HFFc6 (cell line): ENCODE results near the gene C2CD4D. TPM values are rescaled to one million over a fixed set of nuclear protein-coding genes. Genes with fewer than 3 reads are reported as not detected.
"Not testable (repeated sequence)": the region's sequence is repeated elsewhere in the genome, so short reads cannot be mapped to it uniquely, and the experiment has no call there.

Experiments used
- DNase-seq: peaks from one replicate; pipeline ENCODE4 v3.0.0-alpha.2; 2018
- H3K27ac Mint-ChIP-seq: 2 replicates; pipeline ENCODE4 v1.8.0; 2020; ENCODE audit warnings: mild to moderate bottlenecking, mixed read lengths
- H3K27me3 Mint-ChIP-seq: 2 replicates; pipeline ENCODE4 v1.8.0; 2021; ENCODE audit warnings: mild to moderate bottlenecking, moderate library complexity, mixed read lengths; ENCODE audit not compliant: insufficient read depth
- H3K36me3 Mint-ChIP-seq: 2 replicates; pipeline ENCODE4 v1.8.0; 2021; ENCODE audit warnings: low read depth, mixed read lengths
- H3K4me1 Mint-ChIP-seq: 2 replicates; pipeline ENCODE4 v1.8.0; 2020; ENCODE audit warnings: low read depth, mixed read lengths
- H3K4me3 Mint-ChIP-seq: 2 replicates; pipeline ENCODE4 v1.8.0; 2020; ENCODE audit warnings: mild to moderate bottlenecking, moderate library complexity, mixed read lengths
- H3K9me3 Mint-ChIP-seq: 2 replicates; pipeline ENCODE4 v1.8.0; 2020; ENCODE audit warnings: mild to moderate bottlenecking, mixed read lengths
- CTCF ChIP-seq: fragments of 200-600 bp; sonication (generic); IDR thresholded peaks from 2 replicates; pipeline ENCODE4 v1.5.0; 2021; ENCODE audit warnings: antibody characterized with exemption, mild to moderate bottlenecking
- total RNA-seq, 6 experiments: library from RNA; stranded (reverse); fragmentation: NEBNext Ultra II Directional; extraction: Animal tissue kit (Norgen Biotek cat#: 25700); gene quantifications; 2 replicates in 1 of 6; 3 replicates in 5 of 6; pipeline ENCODE4 v1.2.3, GENCODE V29; 2021

C2CD4D gene
- total RNA-seq, 6 experiments from 2014 or later = not detected

- TF ChIP-seq CTCF = no peak
- Mint-ChIP-seq H3K9me3 (no peaks in the 10 kb centered on the region), H3K27ac (no peak overlapping the region), H3K36me3 (no peaks in the 10 kb centered on the region), H3K4me1 (peaks cover 6% of the 10 kb centered on the region; the same call in 1 of the 2 replicates), H3K27me3 (no peaks in the 10 kb centered on the region; the same call in 1 of the 2 replicates), H3K4me3 (no peak overlapping the region)
- DNase-seq = no peak
Observed at GRCh38 chr1:151882466-151882865, 42.8 kb upstream of the C2CD4D start.

GRCh38 chr1:151881479-151881878, 41.9 kb upstream of the C2CD4D start:
- H3K27me3 Mint-ChIP-seq = no peaks in the 10 kb centered on the region; the same call in 1 of the 2 replicates
- H3K4me1 Mint-ChIP-seq = no peaks in the 10 kb centered on the region
- TF ChIP-seq CTCF = no peak
- H3K4me3 Mint-ChIP-seq = no peak overlapping the region
- H3K9me3 Mint-ChIP-seq = no peaks in the 10 kb centered on the region
- no peak overlapping the region for H3K27ac Mint-ChIP-seq
- DNase-seq = no peak
- 0 out of 2 replicates have a peak, but pooled peaks cover 4% of the 10 kb centered on the region for H3K36me3 Mint-ChIP-seq

- H3K27me3 Mint-ChIP-seq = peaks cover 2% of the 10 kb centered on the region
- H3K9me3 Mint-ChIP-seq = no peaks in the 10 kb centered on the region
- no peak overlapping the region for H3K27ac Mint-ChIP-seq
- H3K36me3 Mint-ChIP-seq = peaks cover 11% of the 10 kb centered on the region; the same call in 1 of the 2 replicates
- no peak for DNase-seq
- no peaks in the 10 kb centered on the region for H3K4me1 Mint-ChIP-seq
- TF ChIP-seq CTCF = no peak
- no peak overlapping the region for H3K4me3 Mint-ChIP-seq
Observed at GRCh38 chr1:151875419-151876097, 35.9 kb upstream of the C2CD4D start.

DNA sequence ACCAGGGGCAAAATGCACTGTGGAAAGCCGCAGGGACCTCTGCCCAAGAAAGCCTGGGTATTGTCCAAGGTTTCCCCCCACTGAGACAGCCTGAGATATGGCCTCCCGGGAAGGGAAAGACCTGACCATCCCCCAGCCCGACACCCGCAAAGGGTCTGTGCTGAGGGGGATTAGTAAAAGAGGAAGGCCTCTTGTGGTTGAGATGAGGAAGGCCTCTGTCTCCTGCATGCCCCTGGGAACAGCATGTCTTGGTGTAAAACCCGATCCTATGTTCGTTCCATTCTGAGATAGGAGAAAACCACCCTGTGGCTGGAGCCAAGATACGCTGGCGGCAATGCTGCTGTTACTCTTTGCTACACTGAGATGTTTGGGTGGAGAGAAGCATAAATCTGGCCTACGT, 33.2 kb upstream of the C2CD4D start:
- not testable (repeated sequence) for H3K9me3 Mint-ChIP-seq, H3K27ac Mint-ChIP-seq, H3K4me3 Mint-ChIP-seq, H3K27me3 Mint-ChIP-seq, DNase-seq, H3K4me1 Mint-ChIP-seq
- peaks cover 11% of the 10 kb centered on the region; the same call in 1 of the 2 replicates for H3K36me3 Mint-ChIP-seq

DNA sequence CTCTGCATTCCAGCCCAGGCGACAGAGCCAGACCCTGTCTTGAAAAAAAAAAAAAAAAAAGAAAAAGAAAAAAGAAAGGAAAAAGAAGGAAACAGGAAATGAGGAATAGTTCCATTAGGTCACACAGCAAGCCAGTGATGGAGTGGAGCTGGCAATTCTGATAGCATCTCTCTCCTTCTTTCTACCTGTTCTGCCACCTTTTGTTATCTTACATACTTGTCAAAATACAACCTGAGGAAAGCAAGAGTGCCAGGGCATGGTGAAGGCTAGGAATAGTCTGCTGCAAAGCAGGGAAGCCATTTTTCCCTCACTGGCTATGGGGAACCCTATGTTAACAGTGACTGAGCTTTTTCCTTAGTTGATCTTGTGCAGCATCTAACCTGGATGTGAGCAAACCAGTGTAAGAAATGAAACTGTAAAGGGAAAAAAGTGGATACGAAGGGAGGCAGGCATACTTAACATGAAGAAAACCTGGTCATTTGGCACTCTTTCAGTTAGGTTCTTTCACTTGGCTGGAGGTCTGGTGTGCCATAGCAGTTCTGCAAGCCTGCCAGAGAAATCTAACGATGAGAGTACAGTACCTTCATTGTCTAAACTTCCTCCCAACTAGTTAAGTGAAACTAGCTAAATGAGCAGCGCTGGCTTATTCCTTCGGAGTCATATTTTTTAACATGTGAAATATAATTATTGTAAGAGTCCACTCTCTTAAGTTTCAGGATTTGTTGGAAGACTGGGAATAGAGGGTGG, 31.8 kb upstream of the C2CD4D start:
- no peak for DNase-seq
- peaks cover 6% of the 10 kb centered on the region; the same call in 1 of the 2 replicates for H3K36me3 Mint-ChIP-seq
- H3K4me3 Mint-ChIP-seq = no peak overlapping the region
- H3K27ac Mint-ChIP-seq = no peak overlapping the region
- peaks cover 14% of the 10 kb centered on the region for H3K4me1 Mint-ChIP-seq
- peaks cover 2% of the 10 kb centered on the region; the same call in 1 of the 2 replicates for H3K27me3 Mint-ChIP-seq
- H3K9me3 Mint-ChIP-seq = no peaks in the 10 kb centered on the region
- TF ChIP-seq CTCF = no peak

DNA sequence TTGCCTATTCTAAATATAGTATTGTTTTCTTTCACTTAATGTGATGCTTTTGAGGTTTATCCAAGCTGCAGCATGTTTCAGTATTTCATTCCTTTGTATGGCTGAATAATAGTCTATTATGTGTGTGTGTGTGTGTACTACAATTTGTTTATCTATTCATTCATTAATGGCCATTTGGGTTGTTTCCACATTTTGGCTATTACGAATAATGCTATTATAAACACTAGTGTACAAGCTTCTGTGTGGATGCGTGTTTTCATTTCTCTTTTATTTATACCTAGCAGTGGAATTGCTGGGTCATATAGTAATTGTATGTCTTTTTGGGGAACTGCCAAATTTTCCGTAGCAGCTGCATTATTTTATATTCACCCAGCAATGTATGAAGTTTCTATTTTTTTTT, 28.9 kb upstream of the C2CD4D start:
- no peak for TF ChIP-seq CTCF
- DNase-seq = no peak
- Mint-ChIP-seq H3K9me3 (no peaks in the 10 kb centered on the region), H3K27me3 (peaks cover 12% of the 10 kb centered on the region), H3K36me3 (no peaks in the 10 kb centered on the region), H3K4me3 (no peak overlapping the region), H3K4me1 (peaks cover 14% of the 10 kb centered on the region), H3K27ac (peak overlapping the region; percentile 61; the same call in 1 of the 2 replicates)
